HEK293 (cell line): ENCODE measurements around the gene FNDC11.

Experiments
- CTCF ChIA-PET: fragments of 350-600 bp; formaldehyde crosslinking; extraction: SDS; loops from one replicate; lab custom pipeline; 2021; ENCODE audit warnings: antibody characterized with exemption; lab: Yijun Ruan, JAX
- POLR2A ChIA-PET: fragments of 300-600 bp; formaldehyde crosslinking; extraction: SDS; loops from one replicate; lab custom pipeline; 2020; ENCODE audit warnings: antibody characterized with exemption, inconsistent platforms; lab: Yijun Ruan, JAX
- H3K27ac ChIP-seq: fragments of 200-500 bp; sonication (Bioruptor generic); 2 replicates; pipeline ENCODE4 v1.5.1; 2014; ENCODE audit warnings: low read depth, low read length, control low read depth, inconsistent platforms; ENCODE audit errors: extremely low read depth
- H3K36me3 ChIP-seq, 2 experiments: fragments of 200-500 bp in 1 of 2; sonication (Bioruptor generic) in 1 of 2; 1 replicate in 1 of 2; 2 replicates in 1 of 2; pipeline ENCODE4 v1.5.1; 2014 to 2017; ENCODE audit warnings: inconsistent platforms in 2 of 2, low read length in 2 of 2; ENCODE audit not compliant: control insufficient read depth in 2 of 2, insufficient read depth in 1 of 2
- H3K4me1 ChIP-seq: fragments of 200-500 bp; sonication (Bioruptor generic); 2 replicates; pipeline ENCODE4 v1.5.1; 2014; ENCODE audit warnings: mild to moderate bottlenecking, low read length, inconsistent platforms; ENCODE audit not compliant: control insufficient read depth, insufficient read depth
- H3K4me3 ChIP-seq: 2 replicates; pipeline ENCODE4 v1.5.1; 2011; ENCODE audit warnings: low read depth, mild to moderate bottlenecking, control low read depth, low read length, moderate library complexity
- H3K9me3 ChIP-seq: fragments of 200-500 bp; sonication (Bioruptor generic); 2 replicates; pipeline ENCODE4 v1.5.1; 2014; ENCODE audit warnings: low read depth, low read length, inconsistent platforms; ENCODE audit not compliant: control insufficient read depth, insufficient read depth
- GFI1B ChIP-seq: fragments of 450-650 bp; formaldehyde crosslinking; IDR thresholded peaks from 2 replicates; pipeline ENCODE4 v1.5.1; 2016; ENCODE audit warnings: missing biosample characterization, missing genetic modification characterization
- GLIS1 ChIP-seq: fragments of 450-650 bp; formaldehyde crosslinking; IDR thresholded peaks from 2 replicates; pipeline ENCODE4 v1.5.1; 2016; ENCODE audit warnings: missing biosample characterization, missing genetic modification characterization
- KLF1 ChIP-seq: fragments of 450-650 bp; formaldehyde crosslinking; IDR thresholded peaks from 2 replicates; pipeline ENCODE4 v1.5.1; 2016; ENCODE audit warnings: missing biosample characterization, missing genetic modification characterization
- KLF8 ChIP-seq: fragments of 450-650 bp; formaldehyde crosslinking; IDR thresholded peaks from 2 replicates; pipeline ENCODE4 v1.5.1; 2016; ENCODE audit warnings: missing biosample characterization, missing genetic modification characterization
- OSR2 ChIP-seq: fragments of 450-650 bp; formaldehyde crosslinking; IDR thresholded peaks from 2 replicates; pipeline ENCODE4 v1.5.1; 2016; ENCODE audit warnings: missing biosample characterization, missing genetic modification characterization
- RBAK ChIP-seq: fragments of 450-650 bp; formaldehyde crosslinking; IDR thresholded peaks from 2 replicates; pipeline ENCODE4 v1.5.1; 2016; ENCODE audit warnings: missing biosample characterization, missing genetic modification characterization
- YY1 ChIP-seq: fragments of 450-650 bp; formaldehyde crosslinking; IDR thresholded peaks from 2 replicates; pipeline ENCODE4 v1.5.1; 2018; ENCODE audit warnings: missing biosample characterization, missing genetic modification characterization
- ZFP69B ChIP-seq: fragments of 450-650 bp; formaldehyde crosslinking; IDR thresholded peaks from 2 replicates; pipeline ENCODE4 v1.5.1; 2016; ENCODE audit warnings: missing biosample characterization, missing genetic modification characterization
- ZNF133 ChIP-seq: fragments of 450-650 bp; formaldehyde crosslinking; IDR thresholded peaks from 2 replicates; pipeline ENCODE4 v1.5.1; 2016; ENCODE audit warnings: missing biosample characterization, missing genetic modification characterization
- ZNF146 ChIP-seq: fragments of 450-650 bp; formaldehyde crosslinking; IDR thresholded peaks from 2 replicates; pipeline ENCODE4 v1.5.1; 2016; ENCODE audit warnings: missing biosample characterization, missing genetic modification characterization
- ZNF350 ChIP-seq: fragments of 450-650 bp; formaldehyde crosslinking; IDR thresholded peaks from 2 replicates; pipeline ENCODE4 v1.5.0; 2017; ENCODE audit warnings: missing biosample characterization, mild to moderate bottlenecking, missing genetic modification characterization
- ZNF571 ChIP-seq: fragments of 450-650 bp; formaldehyde crosslinking; IDR thresholded peaks from 2 replicates; pipeline ENCODE4 v1.5.0; 2017; ENCODE audit warnings: missing biosample characterization, missing genetic modification characterization
- ZNF585B ChIP-seq: fragments of 450-650 bp; formaldehyde crosslinking; IDR thresholded peaks from 2 replicates; pipeline ENCODE4 v1.5.1; 2016; ENCODE audit warnings: missing biosample characterization, missing genetic modification characterization
- ZNF660 ChIP-seq: fragments of 450-650 bp; IDR thresholded peaks from 2 replicates; pipeline ENCODE4 v1.5.1; 2018; ENCODE audit warnings: missing biosample characterization, mild to moderate bottlenecking, missing genetic modification characterization
- TF ChIP-seq, protein P1 (sequence below): fragments of 450-650 bp; formaldehyde crosslinking; IDR thresholded peaks from 2 replicates; pipeline ENCODE4 v1.5.1; 2017; ENCODE audit warnings: missing biosample characterization, missing genetic modification characterization
- TF ChIP-seq, protein P2 (sequence below): fragments of 450-650 bp; formaldehyde crosslinking; IDR thresholded peaks from 2 replicates; pipeline ENCODE4 v1.5.1; 2016; ENCODE audit warnings: missing biosample characterization, missing genetic modification characterization
- TF ChIP-seq, protein P3 (sequence below): fragments of 450-650 bp; formaldehyde crosslinking; IDR thresholded peaks from 2 replicates; pipeline ENCODE4 v1.5.1; 2016; ENCODE audit warnings: missing biosample characterization, missing genetic modification characterization
- TF ChIP-seq, protein P4 (sequence below): fragments of 450-650 bp; formaldehyde crosslinking; IDR thresholded peaks from 2 replicates; pipeline ENCODE4 v1.5.1; 2016; ENCODE audit warnings: missing biosample characterization, missing genetic modification characterization
- TF ChIP-seq, protein P5 (sequence below): fragments of 450-650 bp; formaldehyde crosslinking; IDR thresholded peaks from 2 replicates; pipeline ENCODE4 v1.5.1; 2017; ENCODE audit warnings: missing biosample characterization, missing genetic modification characterization
- TF ChIP-seq, protein P6 (sequence below): fragments of 450-650 bp; formaldehyde crosslinking; IDR thresholded peaks from 2 replicates; pipeline ENCODE4 v1.5.1; 2016; ENCODE audit warnings: missing biosample characterization, missing genetic modification characterization
- TF ChIP-seq, protein P7 (sequence below): fragments of 450-650 bp; formaldehyde crosslinking; IDR thresholded peaks from 2 replicates; pipeline ENCODE4 v1.5.1; 2016; ENCODE audit warnings: missing biosample characterization, missing genetic modification characterization
- TF ChIP-seq, protein P8 (sequence below): fragments of 450-650 bp; formaldehyde crosslinking; IDR thresholded peaks from 2 replicates; pipeline ENCODE4 v1.5.1; 2016; ENCODE audit warnings: missing biosample characterization, missing genetic modification characterization

Gene FNDC11

DNA sequence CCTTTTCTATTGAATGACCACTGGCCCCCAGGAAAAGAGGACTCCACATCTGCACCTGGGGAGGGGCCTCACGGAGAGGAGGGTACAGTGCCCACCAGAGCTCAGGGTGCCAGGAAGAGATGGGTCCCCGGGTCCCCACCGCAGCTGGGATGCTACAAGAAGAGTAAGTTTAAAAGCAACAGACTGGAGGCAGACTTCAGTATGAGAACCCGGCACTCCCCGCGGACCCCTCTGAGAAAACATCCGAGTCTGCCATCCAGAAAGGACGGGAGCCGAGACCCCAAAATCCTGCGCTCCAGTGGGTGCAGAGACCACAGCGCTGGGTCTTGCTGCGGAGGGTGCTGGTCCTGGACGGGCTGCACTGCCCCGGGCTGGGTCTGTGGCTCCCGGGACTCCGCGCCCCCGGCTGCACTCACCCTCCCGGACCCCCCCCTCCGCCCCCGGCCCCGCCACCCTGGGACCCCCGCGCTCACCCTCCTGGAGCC is 19.7 kb downstream of the FNDC11 start (continued):
- TF ChIP-seq, protein P1, sequence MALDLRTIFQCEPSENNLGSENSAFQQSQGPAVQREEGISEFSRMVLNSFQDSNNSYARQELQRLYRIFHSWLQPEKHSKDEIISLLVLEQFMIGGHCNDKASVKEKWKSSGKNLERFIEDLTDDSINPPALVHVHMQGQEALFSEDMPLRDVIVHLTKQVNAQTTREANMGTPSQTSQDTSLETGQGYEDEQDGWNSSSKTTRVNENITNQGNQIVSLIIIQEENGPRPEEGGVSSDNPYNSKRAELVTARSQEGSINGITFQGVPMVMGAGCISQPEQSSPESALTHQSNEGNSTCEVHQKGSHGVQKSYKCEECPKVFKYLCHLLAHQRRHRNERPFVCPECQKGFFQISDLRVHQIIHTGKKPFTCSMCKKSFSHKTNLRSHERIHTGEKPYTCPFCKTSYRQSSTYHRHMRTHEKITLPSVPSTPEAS = no peak
- TF ChIP-seq, protein P2, sequence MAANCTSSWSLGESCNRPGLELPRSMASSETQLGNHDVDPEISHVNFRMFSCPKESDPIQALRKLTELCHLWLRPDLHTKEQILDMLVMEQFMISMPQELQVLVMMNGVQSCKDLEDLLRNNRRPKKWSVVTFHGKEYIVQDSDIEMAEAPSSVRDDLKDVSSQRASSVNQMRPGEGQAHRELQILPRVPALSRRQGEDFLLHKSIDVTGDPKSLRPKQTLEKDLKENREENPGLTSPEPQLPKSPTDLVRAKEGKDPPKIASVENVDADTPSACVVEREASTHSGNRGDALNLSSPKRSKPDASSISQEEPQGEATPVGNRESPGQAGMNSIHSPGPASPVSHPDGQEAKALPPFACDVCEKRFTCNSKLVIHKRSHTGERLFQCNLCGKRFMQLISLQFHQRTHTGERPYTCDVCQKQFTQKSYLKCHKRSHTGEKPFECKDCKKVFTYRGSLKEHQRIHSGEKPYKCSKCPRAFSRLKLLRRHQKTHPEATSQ (tag by site-specific recombination) = no peak
- TF ChIP-seq ZNF133 (tag by site-specific recombination) = no peak
- TF ChIP-seq RBAK (tag by site-specific recombination) = no peak
- TF ChIP-seq, protein P3, sequence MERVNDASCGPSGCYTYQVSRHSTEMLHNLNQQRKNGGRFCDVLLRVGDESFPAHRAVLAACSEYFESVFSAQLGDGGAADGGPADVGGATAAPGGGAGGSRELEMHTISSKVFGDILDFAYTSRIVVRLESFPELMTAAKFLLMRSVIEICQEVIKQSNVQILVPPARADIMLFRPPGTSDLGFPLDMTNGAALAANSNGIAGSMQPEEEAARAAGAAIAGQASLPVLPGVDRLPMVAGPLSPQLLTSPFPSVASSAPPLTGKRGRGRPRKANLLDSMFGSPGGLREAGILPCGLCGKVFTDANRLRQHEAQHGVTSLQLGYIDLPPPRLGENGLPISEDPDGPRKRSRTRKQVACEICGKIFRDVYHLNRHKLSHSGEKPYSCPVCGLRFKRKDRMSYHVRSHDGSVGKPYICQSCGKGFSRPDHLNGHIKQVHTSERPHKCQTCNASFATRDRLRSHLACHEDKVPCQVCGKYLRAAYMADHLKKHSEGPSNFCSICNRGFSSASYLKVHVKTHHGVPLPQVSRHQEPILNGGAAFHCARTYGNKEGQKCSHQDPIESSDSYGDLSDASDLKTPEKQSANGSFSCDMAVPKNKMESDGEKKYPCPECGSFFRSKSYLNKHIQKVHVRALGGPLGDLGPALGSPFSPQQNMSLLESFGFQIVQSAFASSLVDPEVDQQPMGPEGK = no peak

DNA sequence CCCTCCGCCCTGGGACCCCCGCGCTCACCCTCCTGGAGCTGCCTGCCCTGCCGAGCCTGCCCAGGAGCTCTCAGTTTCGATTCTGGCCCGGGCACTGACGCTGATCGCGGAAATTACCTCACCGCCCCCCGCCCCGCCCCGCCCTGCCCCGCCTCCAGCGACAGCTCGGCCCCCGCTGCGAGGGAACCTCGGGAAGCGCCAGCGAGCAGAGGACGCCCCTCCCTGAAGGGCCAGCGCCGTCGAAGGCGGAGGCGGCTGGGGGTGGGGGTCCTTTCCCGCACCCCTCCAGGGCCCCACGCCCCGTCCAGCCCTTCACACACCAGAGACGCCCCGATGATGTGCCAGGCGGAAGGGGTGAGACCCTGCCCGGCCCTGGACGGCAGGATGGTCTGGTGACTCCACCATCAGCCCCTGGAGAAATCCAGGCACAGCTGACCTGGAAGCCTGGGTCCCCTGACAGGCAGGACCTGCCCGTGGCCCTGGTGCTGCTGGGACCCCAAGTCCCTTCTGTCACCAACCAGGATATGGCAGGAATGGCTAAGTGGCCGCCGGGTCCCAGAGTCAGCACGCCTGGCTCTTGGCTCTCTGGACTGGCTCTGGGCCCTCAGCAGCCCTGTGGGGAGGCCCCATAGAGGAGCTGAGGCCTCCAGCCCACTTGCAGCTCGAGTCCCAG is 20.3 kb downstream of the FNDC11 start, which contains the start of gene HELZ2:
Gene HELZ2, minus strand, starts transcription at position 84 of the 673 bp plus-strand sequence. CDS start 1,854 bp downstream, outside the sequence.
- H3K4me1 ChIP-seq = 0 out of 2 replicates have a peak, but pooled peaks cover 3% of the 10 kb centered on the region
- H3K36me3 ChIP-seq = peaks cover 0 to 3% of the 10 kb centered on the region in 2 experiments; a peak in 1 of 3 replicates
- ChIA-PET CTCF (interaction anchor here (0.5 to 0.9 kb wide), 5 partner anchors 22 to 546 kb away, joined by 3 to 4 read pairs (median 4); no protein-coding TSS in a partner anchor), POLR2A (interaction anchor here (0.6 to 2.0 kb wide), 14 partner anchors 9 to 480 kb away, joined by 3 to 12 read pairs (median 4); partner anchors contain the start of genes GMEB2, PPDPF, PTK6 and RTEL1)
- H3K27ac ChIP-seq = peak within 1 kb of the TSS; percentile 37; the same call in 1 of the 2 replicates
- H3K9me3 ChIP-seq = no peaks in the 10 kb centered on the region
- H3K4me3 ChIP-seq = peak within 1 kb of the TSS; percentile 70
- TF ChIP-seq KLF8 (tag by site-specific recombination) = peak; percentile 72; the same call in 1 of the 2 replicates
- TF ChIP-seq, protein P4, sequence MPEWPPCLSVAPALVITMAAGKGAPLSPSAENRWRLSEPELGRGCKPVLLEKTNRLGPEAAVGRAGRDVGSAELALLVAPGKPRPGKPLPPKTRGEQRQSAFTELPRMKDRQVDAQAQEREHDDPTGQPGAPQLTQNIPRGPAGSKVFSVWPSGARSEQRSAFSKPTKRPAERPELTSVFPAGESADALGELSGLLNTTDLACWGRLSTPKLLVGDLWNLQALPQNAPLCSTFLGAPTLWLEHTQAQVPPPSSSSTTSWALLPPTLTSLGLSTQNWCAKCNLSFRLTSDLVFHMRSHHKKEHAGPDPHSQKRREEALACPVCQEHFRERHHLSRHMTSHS (tag by site-specific recombination) = no peak
- TF ChIP-seq, protein P5, sequence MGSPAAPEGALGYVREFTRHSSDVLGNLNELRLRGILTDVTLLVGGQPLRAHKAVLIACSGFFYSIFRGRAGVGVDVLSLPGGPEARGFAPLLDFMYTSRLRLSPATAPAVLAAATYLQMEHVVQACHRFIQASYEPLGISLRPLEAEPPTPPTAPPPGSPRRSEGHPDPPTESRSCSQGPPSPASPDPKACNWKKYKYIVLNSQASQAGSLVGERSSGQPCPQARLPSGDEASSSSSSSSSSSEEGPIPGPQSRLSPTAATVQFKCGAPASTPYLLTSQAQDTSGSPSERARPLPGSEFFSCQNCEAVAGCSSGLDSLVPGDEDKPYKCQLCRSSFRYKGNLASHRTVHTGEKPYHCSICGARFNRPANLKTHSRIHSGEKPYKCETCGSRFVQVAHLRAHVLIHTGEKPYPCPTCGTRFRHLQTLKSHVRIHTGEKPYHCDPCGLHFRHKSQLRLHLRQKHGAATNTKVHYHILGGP (tag by site-specific recombination) = no peak
- TF ChIP-seq KLF1 (tag by site-specific recombination) = peak; percentile 98
- TF ChIP-seq, protein P6, sequence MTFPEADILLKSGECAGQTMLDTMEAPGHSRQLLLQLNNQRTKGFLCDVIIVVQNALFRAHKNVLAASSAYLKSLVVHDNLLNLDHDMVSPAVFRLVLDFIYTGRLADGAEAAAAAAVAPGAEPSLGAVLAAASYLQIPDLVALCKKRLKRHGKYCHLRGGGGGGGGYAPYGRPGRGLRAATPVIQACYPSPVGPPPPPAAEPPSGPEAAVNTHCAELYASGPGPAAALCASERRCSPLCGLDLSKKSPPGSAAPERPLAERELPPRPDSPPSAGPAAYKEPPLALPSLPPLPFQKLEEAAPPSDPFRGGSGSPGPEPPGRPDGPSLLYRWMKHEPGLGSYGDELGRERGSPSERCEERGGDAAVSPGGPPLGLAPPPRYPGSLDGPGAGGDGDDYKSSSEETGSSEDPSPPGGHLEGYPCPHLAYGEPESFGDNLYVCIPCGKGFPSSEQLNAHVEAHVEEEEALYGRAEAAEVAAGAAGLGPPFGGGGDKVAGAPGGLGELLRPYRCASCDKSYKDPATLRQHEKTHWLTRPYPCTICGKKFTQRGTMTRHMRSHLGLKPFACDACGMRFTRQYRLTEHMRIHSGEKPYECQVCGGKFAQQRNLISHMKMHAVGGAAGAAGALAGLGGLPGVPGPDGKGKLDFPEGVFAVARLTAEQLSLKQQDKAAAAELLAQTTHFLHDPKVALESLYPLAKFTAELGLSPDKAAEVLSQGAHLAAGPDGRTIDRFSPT = peak; percentile 28; the same call in 1 of the 2 replicates
- no peak for TF ChIP-seq GFI1B (tag by site-specific recombination)
- TF ChIP-seq GLIS1 (tag by site-specific recombination) = peak; percentile 45
- TF ChIP-seq YY1 (tag by site-specific recombination) = no peak
- TF ChIP-seq ZNF585B (tag by site-specific recombination) = no peak
- no peak for TF ChIP-seq ZNF660 (tag by site-specific recombination)
- TF ChIP-seq, protein P7, sequence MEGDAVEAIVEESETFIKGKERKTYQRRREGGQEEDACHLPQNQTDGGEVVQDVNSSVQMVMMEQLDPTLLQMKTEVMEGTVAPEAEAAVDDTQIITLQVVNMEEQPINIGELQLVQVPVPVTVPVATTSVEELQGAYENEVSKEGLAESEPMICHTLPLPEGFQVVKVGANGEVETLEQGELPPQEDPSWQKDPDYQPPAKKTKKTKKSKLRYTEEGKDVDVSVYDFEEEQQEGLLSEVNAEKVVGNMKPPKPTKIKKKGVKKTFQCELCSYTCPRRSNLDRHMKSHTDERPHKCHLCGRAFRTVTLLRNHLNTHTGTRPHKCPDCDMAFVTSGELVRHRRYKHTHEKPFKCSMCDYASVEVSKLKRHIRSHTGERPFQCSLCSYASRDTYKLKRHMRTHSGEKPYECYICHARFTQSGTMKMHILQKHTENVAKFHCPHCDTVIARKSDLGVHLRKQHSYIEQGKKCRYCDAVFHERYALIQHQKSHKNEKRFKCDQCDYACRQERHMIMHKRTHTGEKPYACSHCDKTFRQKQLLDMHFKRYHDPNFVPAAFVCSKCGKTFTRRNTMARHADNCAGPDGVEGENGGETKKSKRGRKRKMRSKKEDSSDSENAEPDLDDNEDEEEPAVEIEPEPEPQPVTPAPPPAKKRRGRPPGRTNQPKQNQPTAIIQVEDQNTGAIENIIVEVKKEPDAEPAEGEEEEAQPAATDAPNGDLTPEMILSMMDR (tag by site-specific recombination) = no peak
- TF ChIP-seq OSR2 (tag by site-specific recombination) = no peak
- no peak for TF ChIP-seq ZNF146 (tag by site-specific recombination)
- no peak for TF ChIP-seq ZFP69B
- TF ChIP-seq, protein P8, sequence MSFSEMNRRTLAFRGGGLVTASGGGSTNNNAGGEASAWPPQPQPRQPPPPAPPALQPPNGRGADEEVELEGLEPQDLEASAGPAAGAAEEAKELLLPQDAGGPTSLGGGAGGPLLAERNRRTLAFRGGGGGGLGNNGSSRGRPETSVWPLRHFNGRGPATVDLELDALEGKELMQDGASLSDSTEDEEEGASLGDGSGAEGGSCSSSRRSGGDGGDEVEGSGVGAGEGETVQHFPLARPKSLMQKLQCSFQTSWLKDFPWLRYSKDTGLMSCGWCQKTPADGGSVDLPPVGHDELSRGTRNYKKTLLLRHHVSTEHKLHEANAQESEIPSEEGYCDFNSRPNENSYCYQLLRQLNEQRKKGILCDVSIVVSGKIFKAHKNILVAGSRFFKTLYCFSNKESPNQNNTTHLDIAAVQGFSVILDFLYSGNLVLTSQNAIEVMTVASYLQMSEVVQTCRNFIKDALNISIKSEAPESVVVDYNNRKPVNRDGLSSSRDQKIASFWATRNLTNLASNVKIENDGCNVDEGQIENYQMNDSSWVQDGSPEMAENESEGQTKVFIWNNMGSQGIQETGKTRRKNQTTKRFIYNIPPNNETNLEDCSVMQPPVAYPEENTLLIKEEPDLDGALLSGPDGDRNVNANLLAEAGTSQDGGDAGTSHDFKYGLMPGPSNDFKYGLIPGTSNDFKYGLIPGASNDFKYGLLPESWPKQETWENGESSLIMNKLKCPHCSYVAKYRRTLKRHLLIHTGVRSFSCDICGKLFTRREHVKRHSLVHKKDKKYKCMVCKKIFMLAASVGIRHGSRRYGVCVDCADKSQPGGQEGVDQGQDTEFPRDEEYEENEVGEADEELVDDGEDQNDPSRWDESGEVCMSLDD (tag by site-specific recombination) = peak; percentile 71; the same call in 1 of the 2 replicates
- TF ChIP-seq ZNF350 (tag by site-specific recombination) = no peak
- TF ChIP-seq ZNF571 (tag by site-specific recombination) = no peak
